HCT116 (cell line): Measurements from ENCODE around the gene ANKRD44. TPM values are rescaled to one million over a fixed set of nuclear protein-coding genes. Genes with fewer than 3 reads are reported as not detected.

Source experiments
- ATAC-seq: fragments of 200-7000 bp; cut with Tn5 transposase; 2 replicates; pipeline ENCODE4 v1.9.1; 2020; ENCODE audit warnings: mild to moderate bottlenecking, moderate library complexity
- BruUV-seq: library from RNA; stranded (reverse); fragments of 400-500 nt; replicated peaks from 2 replicates; lab custom pipeline; 2021; lab: Mats Ljungman, UMichigan
- CTCF ChIA-PET: fragments of 300-600 bp; sonication (Branson Sonifier 250); formaldehyde crosslinking; loops from one replicate; lab custom pipeline; 2021; ENCODE audit warnings: antibody characterized with exemption; lab: Charles Lee
- POLR2A ChIA-PET: fragments of 300-600, 350-600 bp; sonication (Branson Sonifier 250); formaldehyde crosslinking; loops from one replicate; lab custom pipeline; 2021; ENCODE audit warnings: antibody characterized with exemption; lab: Charles Lee
- RAD21 ChIA-PET, 2 experiments: fragments of 300-600 bp; sonication (Branson Sonifier 250); formaldehyde crosslinking; loops; one replicate each; lab custom pipeline; 2023; ENCODE audit warnings: low total read pairs in 2 of 2; ENCODE audit not compliant: uncharacterized antibody in 2 of 2, unreplicated experiment in 2 of 2, low non-redundant PET in 1 of 2; lab: Charles Lee
- DNase-seq: peaks from one replicate; pipeline ENCODE4 v3.0.0-alpha.2; 2010; ENCODE audit warnings: low read depth, low spot score
- H2AFZ ChIP-seq: fragments of 200-600 bp; shearing (Covaris generic), sonication (generic); 2 replicates; pipeline ENCODE4 v1.6.1; 2017; ENCODE audit warnings: low read depth, mixed run types, mixed read lengths, antibody characterized with exemption, low read length; ENCODE audit not compliant: poor library complexity, severe bottlenecking
- H3K27ac ChIP-seq: 2 replicates; pipeline ENCODE4 v1.5.1; 2012; ENCODE audit warnings: low read depth, low read length
- H3K27me3 ChIP-seq: fragments of 200-600 bp; sonication (generic); 2 replicates; pipeline ENCODE4 v1.6.1; 2016; ENCODE audit warnings: mixed run types, low read length, mixed read lengths; ENCODE audit not compliant: insufficient read depth
- H3K36me3 ChIP-seq, 2 experiments: fragments of 200-500 bp in 1 of 2; fragments of 200-600 bp in 1 of 2; sonication (Bioruptor generic) in 1 of 2; sonication (generic) in 1 of 2; 2 replicates each; pipeline versions ENCODE4 v1.5.1 to v1.6.1; 2014 to 2016; ENCODE audit warnings: low read length in 2 of 2, inconsistent platforms in 1 of 2, mixed read lengths in 1 of 2, mixed run types in 1 of 2; ENCODE audit not compliant: insufficient read depth in 2 of 2, control insufficient read depth in 1 of 2
- H3K4me1 ChIP-seq, 2 experiments: fragments of 200-600 bp in 1 of 2; sonication (generic) in 1 of 2; 2 replicates each; pipeline versions ENCODE4 v1.5.1 to v1.6.1; 2012 to 2017; ENCODE audit warnings: low read length in 2 of 2, inconsistent platforms in 1 of 2, mild to moderate bottlenecking in 1 of 2, mixed read lengths in 1 of 2, mixed run types in 1 of 2, moderate library complexity in 1 of 2; ENCODE audit not compliant: insufficient read depth in 2 of 2, control insufficient read depth in 1 of 2
- H3K4me2 ChIP-seq: fragments of 200-600 bp; sonication (generic); 2 replicates; pipeline ENCODE4 v1.6.1; 2017; ENCODE audit warnings: mixed run types, low read length, mixed read lengths
- H3K4me3 ChIP-seq, 2 experiments: fragments of 200-600 bp in 1 of 2; sonication (generic) in 1 of 2; replicated peaks in 1 of 2; 2 replicates each; pipeline ENCODE4 v1.5.1; 2011 to 2016; ENCODE audit warnings: low read length in 2 of 2, control low read depth in 1 of 2, low read depth in 1 of 2, mild to moderate bottlenecking in 1 of 2, mixed read lengths in 1 of 2, mixed run types in 1 of 2
- H3K79me2 ChIP-seq: fragments of 200-600 bp; sonication (generic); 2 replicates; pipeline ENCODE4 v1.6.1; 2017; ENCODE audit warnings: mild to moderate bottlenecking, mixed run types, low read length, moderate library complexity, mixed read lengths; ENCODE audit not compliant: insufficient read depth
- H3K9ac ChIP-seq: fragments of 200-600 bp; sonication (generic); 2 replicates; pipeline ENCODE4 v1.6.1; 2016; ENCODE audit warnings: low read length, mixed read lengths
- H3K9me2 ChIP-seq: fragments of 200-600 bp; sonication (generic), shearing (Covaris generic); 2 replicates; pipeline ENCODE4 v1.6.1; 2017; ENCODE audit warnings: mixed run types, mild to moderate bottlenecking, moderate library complexity; ENCODE audit not compliant: insufficient read depth
- H3K9me3 ChIP-seq, 2 experiments: fragments of 200-500 bp in 1 of 2; fragments of 200-600 bp in 1 of 2; sonication (Bioruptor generic) in 1 of 2; sonication (generic) in 1 of 2; 2 replicates each; pipeline ENCODE4 v1.6.1; 2014 to 2017; ENCODE audit warnings: low read length in 2 of 2, mixed read lengths in 2 of 2, inconsistent platforms in 1 of 2, low read depth in 1 of 2, mild to moderate bottlenecking in 1 of 2, mixed run types in 1 of 2, moderate library complexity in 1 of 2; ENCODE audit not compliant: control insufficient read depth in 1 of 2, insufficient read depth in 1 of 2
- H4K20me1 ChIP-seq: fragments of 200-600 bp; sonication (generic), shearing (Covaris generic); 2 replicates; pipeline ENCODE4 v1.6.1; 2017; ENCODE audit warnings: mixed run types, mild to moderate bottlenecking, moderate library complexity; ENCODE audit not compliant: insufficient read depth
- ELF1 ChIP-seq: IDR thresholded peaks from 2 replicates; pipeline ENCODE4 v1.6.1; 2012; ENCODE audit warnings: low read depth, borderline replicate concordance
- EZH2phosphoT487 ChIP-seq: fragments of 200-600 bp; IDR thresholded peaks from 2 replicates; pipeline ENCODE4 v1.6.1; 2018; ENCODE audit warnings: antibody characterized with exemption, borderline replicate concordance
- FOSL1 ChIP-seq: IDR thresholded peaks from 2 replicates; pipeline ENCODE4 v1.6.1; 2012; ENCODE audit warnings: low read depth
- POLR2A ChIP-seq: IDR thresholded peaks from 2 replicates; pipeline ENCODE4 v1.7.0; 2011; ENCODE audit warnings: borderline replicate concordance; ENCODE audit not compliant: insufficient read depth, insufficient read length; ENCODE audit errors: extremely low read depth
- POLR2AphosphoS5 ChIP-seq: IDR thresholded peaks from 2 replicates; pipeline ENCODE4 v1.6.1; 2011; ENCODE audit warnings: mild to moderate bottlenecking, low read depth, low read length, moderate library complexity
- RAD21 ChIP-seq: IDR thresholded peaks from 2 replicates; pipeline ENCODE4 v1.6.1; 2012; ENCODE audit warnings: low read depth, mild to moderate bottlenecking
- SIN3A ChIP-seq: IDR thresholded peaks from 2 replicates; pipeline ENCODE4 v1.6.1; 2012; ENCODE audit warnings: low read depth
- SP1 ChIP-seq: IDR thresholded peaks from 2 replicates; pipeline ENCODE4 v1.6.1; 2012; ENCODE audit warnings: low read depth
- YY1 ChIP-seq: IDR thresholded peaks from 2 replicates; pipeline ENCODE4 v1.6.1; 2011; ENCODE audit warnings: low read length, low read depth, moderate library complexity, mild to moderate bottlenecking; ENCODE audit not compliant: insufficient replicate concordance; ENCODE audit errors: extremely low read depth
- intact Hi-C: fragments of 100-400 bp; cut with micrococcal nuclease; formaldehyde crosslinking; loops from 2 replicates; pipeline ENCODE4 v1.10.0; 2022
- total RNA-seq: library from RNA; stranded (reverse); gene quantifications from one replicate; pipeline ENCODE4 v1.2.1, GENCODE V29; 2021; ENCODE audit not compliant: unreplicated experiment
- TF ChIP-seq, protein P1 (sequence below), 3 experiments: fragments of 200-600 bp in 1 of 3; sonication (generic) in 1 of 3; IDR thresholded peaks in 2 of 3; conservative IDR thresholded peaks in 1 of 3; 2 replicates each; pipeline ENCODE4 v1.5.1; 2012 to 2017; ENCODE audit warnings: low read depth in 2 of 3, low read length in 2 of 3, antibody characterized with exemption in 1 of 3, borderline replicate concordance in 1 of 3, control low read depth in 1 of 3, mild to moderate bottlenecking in 1 of 3, mixed read lengths in 1 of 3, mixed run types in 1 of 3, moderate library complexity in 1 of 3; ENCODE audit not compliant: insufficient read depth in 1 of 3
- TF ChIP-seq, protein P2 (sequence below): IDR thresholded peaks from 2 replicates; pipeline ENCODE4 v1.6.1; 2012; ENCODE audit warnings: low read depth

ANKRD44 gene
- total RNA-seq, 1 experiment from 2014 or later: 2.7 TPM

DNA sequence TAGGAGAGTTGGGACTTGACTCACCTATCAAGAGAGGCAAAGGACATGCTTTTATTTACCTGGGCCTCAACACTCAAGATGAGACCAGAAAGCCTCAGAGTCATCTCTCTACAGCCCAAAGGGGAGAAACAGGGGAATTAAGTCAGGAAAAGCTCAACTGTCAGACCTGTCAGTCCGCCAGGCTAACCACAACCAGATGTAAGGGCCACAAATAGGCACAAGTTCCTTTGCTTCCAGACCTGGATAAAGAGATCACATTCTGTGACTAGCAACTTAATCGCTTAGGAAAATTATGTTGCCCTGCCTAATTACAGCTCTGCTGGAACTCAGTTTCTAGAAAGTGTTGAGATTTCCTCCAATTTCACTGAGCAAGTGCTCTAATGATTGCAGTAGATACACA, 67.9 kb downstream of the ANKRD44 start:
- Histone ChIP-seq H4K20me1 (no peaks in the 10 kb centered on the region), H3K9ac (no peak overlapping the region), H3K4me3 (no peak overlapping the region), H2AFZ (no peak overlapping the region), H3K9me3 (no peaks in the 10 kb centered on the region), H3K9me2 (no peaks in the 10 kb centered on the region), H3K36me3 (no peaks in the 10 kb centered on the region), H3K27ac (no peak overlapping the region), H3K79me2 (no peaks in the 10 kb centered on the region), H3K4me2 (no peak overlapping the region), H3K4me1 (no peaks in the 10 kb centered on the region), H3K27me3 (no peaks in the 10 kb centered on the region)
- intact Hi-C loops: no loop called here
- RAD21 ChIA-PET: no interaction called here
- DNase-seq (no peak), ATAC-seq (no peak)
- CTCF ChIA-PET: no interaction called here
- BruUV-seq: no TSS peak
- TF ChIP-seq SP1 (no peak), ELF1 (no peak), RAD21 (no peak), FOSL1 (no peak), EZH2phosphoT487 (no peak), SIN3A (no peak), POLR2AphosphoS5 (no peak)
- POLR2A ChIA-PET: no interaction called here

DNA sequence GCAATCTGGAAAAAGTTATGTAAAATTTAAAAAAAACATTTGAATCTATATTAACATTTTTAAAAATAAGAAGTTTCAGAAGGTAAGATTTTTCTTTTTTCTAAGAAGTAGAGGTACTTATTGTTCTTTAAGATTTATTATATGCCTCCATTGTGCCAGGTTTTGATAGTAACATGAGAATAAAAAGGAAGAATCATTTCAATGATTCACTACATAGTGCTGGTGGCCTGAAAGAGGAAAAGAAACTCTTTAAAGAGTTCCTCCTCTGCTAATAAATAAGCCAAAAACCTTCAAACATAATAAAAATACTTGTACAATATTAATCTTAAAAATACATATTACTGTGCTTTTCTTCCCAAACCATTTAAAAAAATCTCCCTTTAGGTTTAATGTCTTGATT, 69.0 kb downstream of the ANKRD44 start:
- no peaks in the 10 kb centered on the region for H3K79me2 ChIP-seq
- no TSS peak for BruUV-seq
- intact Hi-C loops: no loop called here
- no peaks in the 10 kb centered on the region for H3K9me2 ChIP-seq
- no peak overlapping the region for H3K4me2 ChIP-seq
- H3K36me3 ChIP-seq: no peaks in the 10 kb centered on the region
- ATAC-seq: no peak
- H3K9ac ChIP-seq: no peak overlapping the region
- H2AFZ ChIP-seq: no peak overlapping the region
- no peak for DNase-seq
- H3K27me3 ChIP-seq: no peaks in the 10 kb centered on the region
- RAD21 ChIA-PET: no interaction called here
- no peak overlapping the region for H3K27ac ChIP-seq
- CTCF ChIA-PET: no interaction called here
- no peak overlapping the region for H3K4me3 ChIP-seq
- TF ChIP-seq, protein P1, sequence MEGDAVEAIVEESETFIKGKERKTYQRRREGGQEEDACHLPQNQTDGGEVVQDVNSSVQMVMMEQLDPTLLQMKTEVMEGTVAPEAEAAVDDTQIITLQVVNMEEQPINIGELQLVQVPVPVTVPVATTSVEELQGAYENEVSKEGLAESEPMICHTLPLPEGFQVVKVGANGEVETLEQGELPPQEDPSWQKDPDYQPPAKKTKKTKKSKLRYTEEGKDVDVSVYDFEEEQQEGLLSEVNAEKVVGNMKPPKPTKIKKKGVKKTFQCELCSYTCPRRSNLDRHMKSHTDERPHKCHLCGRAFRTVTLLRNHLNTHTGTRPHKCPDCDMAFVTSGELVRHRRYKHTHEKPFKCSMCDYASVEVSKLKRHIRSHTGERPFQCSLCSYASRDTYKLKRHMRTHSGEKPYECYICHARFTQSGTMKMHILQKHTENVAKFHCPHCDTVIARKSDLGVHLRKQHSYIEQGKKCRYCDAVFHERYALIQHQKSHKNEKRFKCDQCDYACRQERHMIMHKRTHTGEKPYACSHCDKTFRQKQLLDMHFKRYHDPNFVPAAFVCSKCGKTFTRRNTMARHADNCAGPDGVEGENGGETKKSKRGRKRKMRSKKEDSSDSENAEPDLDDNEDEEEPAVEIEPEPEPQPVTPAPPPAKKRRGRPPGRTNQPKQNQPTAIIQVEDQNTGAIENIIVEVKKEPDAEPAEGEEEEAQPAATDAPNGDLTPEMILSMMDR (IDR thresholded peaks at IDR 0.05 in 2 of 3, conservative IDR thresholded peaks at IDR 0.05 in 1 of 3; ENCODE audit: borderline replicate concordance in 1 of 3, insufficient read depth in 1 of 3, low read depth in 2 of 3, low read length in 2 of 3): no peak
- TF ChIP-seq POLR2A (no peak), YY1 (no peak)
- TF ChIP-seq, protein P2, sequence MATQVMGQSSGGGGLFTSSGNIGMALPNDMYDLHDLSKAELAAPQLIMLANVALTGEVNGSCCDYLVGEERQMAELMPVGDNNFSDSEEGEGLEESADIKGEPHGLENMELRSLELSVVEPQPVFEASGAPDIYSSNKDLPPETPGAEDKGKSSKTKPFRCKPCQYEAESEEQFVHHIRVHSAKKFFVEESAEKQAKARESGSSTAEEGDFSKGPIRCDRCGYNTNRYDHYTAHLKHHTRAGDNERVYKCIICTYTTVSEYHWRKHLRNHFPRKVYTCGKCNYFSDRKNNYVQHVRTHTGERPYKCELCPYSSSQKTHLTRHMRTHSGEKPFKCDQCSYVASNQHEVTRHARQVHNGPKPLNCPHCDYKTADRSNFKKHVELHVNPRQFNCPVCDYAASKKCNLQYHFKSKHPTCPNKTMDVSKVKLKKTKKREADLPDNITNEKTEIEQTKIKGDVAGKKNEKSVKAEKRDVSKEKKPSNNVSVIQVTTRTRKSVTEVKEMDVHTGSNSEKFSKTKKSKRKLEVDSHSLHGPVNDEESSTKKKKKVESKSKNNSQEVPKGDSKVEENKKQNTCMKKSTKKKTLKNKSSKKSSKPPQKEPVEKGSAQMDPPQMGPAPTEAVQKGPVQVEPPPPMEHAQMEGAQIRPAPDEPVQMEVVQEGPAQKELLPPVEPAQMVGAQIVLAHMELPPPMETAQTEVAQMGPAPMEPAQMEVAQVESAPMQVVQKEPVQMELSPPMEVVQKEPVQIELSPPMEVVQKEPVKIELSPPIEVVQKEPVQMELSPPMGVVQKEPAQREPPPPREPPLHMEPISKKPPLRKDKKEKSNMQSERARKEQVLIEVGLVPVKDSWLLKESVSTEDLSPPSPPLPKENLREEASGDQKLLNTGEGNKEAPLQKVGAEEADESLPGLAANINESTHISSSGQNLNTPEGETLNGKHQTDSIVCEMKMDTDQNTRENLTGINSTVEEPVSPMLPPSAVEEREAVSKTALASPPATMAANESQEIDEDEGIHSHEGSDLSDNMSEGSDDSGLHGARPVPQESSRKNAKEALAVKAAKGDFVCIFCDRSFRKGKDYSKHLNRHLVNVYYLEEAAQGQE: no peak
- TF ChIP-seq, all 23 proteins: peak for 0
- Histone ChIP-seq H4K20me1 (no peaks in the 10 kb centered on the region), H3K4me1 (no peaks in the 10 kb centered on the region), H3K9me3 (no peaks in the 10 kb centered on the region)
- POLR2A ChIA-PET: no interaction called here
